Endodermal cell (in vitro differentiated cells): ENCODE results near the gene BOC. TPM values are rescaled to one million over a fixed set of nuclear protein-coding genes. Genes with fewer than 3 reads are reported as not detected.
A peak's percentile ranks its signal among the peaks of the same experiment; 100 is the strongest.

Experiments
- DNase-seq: peaks from one replicate; pipeline ENCODE4 v3.0.0-alpha.2; 2017
- H3K27ac ChIP-seq: 2 replicates; pipeline ENCODE4 v1.5.1; 2013; ENCODE audit warnings: mild to moderate bottlenecking, low read depth, low read length, moderate library complexity
- H3K27me3 ChIP-seq: 2 replicates; pipeline ENCODE4 v1.6.1; 2013; ENCODE audit warnings: mild to moderate bottlenecking, low read length, moderate library complexity; ENCODE audit not compliant: insufficient read depth, control insufficient read depth, poor library complexity, severe bottlenecking
- H3K36me3 ChIP-seq: 2 replicates; pipeline ENCODE4 v1.7.0; 2013; ENCODE audit warnings: mild to moderate bottlenecking, low read length, moderate library complexity; ENCODE audit not compliant: control insufficient read depth, insufficient read depth
- H3K4me1 ChIP-seq: one replicate; pipeline ENCODE4 v1.7.0; 2013; ENCODE audit warnings: low read length; ENCODE audit not compliant: control insufficient read depth, insufficient read depth
- H3K4me3 ChIP-seq: 2 replicates; pipeline ENCODE4 v1.5.1; 2013; ENCODE audit warnings: mild to moderate bottlenecking, low read length, moderate library complexity
- H3K9ac ChIP-seq: 2 replicates; pipeline ENCODE4 v1.6.1; 2013; ENCODE audit warnings: mild to moderate bottlenecking, low read length, moderate library complexity; ENCODE audit not compliant: poor library complexity, severe bottlenecking; ENCODE audit errors: extremely low read depth
- H3K9me3 ChIP-seq: 2 replicates; pipeline ENCODE4 v1.6.1; 2013; ENCODE audit warnings: mild to moderate bottlenecking, low read length, moderate library complexity; ENCODE audit not compliant: control insufficient read depth
- H3K27ac Mint-ChIP-seq: 2 replicates; pipeline ENCODE4 v1.8.0; 2020; ENCODE audit warnings: mixed read lengths
- H3K27me3 Mint-ChIP-seq: 2 replicates; pipeline ENCODE4 v1.8.0; 2021; ENCODE audit warnings: mild to moderate bottlenecking, mixed read lengths; ENCODE audit not compliant: insufficient read depth
- H3K36me3 Mint-ChIP-seq: 2 replicates; pipeline ENCODE4 v1.8.0; 2020; ENCODE audit warnings: low read depth, mixed read lengths
- H3K4me1 Mint-ChIP-seq: 2 replicates; pipeline ENCODE4 v1.8.0; 2020; ENCODE audit warnings: mixed read lengths
- H3K4me3 Mint-ChIP-seq: 2 replicates; pipeline ENCODE4 v1.8.0; 2020; ENCODE audit warnings: mild to moderate bottlenecking, moderate library complexity, mixed read lengths
- H3K9me3 Mint-ChIP-seq: 2 replicates; pipeline ENCODE4 v1.8.0; 2020; ENCODE audit warnings: mild to moderate bottlenecking, mixed read lengths
- WGBS, 2 experiments: methylation state at CpG; one replicate each; pipeline versions ENCODE4 v1.1.5 to v1.1.7; 2013; ENCODE audit warnings: missing lambda C conversion rate in 2 of 2, mixed read lengths in 1 of 2; ENCODE audit not compliant: insufficient coverage in 1 of 2, insufficient read length in 1 of 2; 5-methylcytosine and 5-hydroxymethylcytosine counted together
- total RNA-seq, 2 donors: library from RNA; stranded (reverse); fragmentation: NEBNext Ultra II Directional in 1 of 2; extraction: Animal tissue kit (Norgen Biotek cat#: 25700) in 1 of 2; gene quantifications; 2 replicates in 1 of 2; 3 replicates in 1 of 2; pipeline ENCODE4 v1.2.1, GENCODE V29; 2021
- TF ChIP-seq, protein P1 (sequence below): fragments of 200-600 bp; sonication (generic); conservative IDR thresholded peaks from 2 replicates; pipeline ENCODE4 v1.5.0; 2021; ENCODE audit warnings: antibody characterized with exemption, mild to moderate bottlenecking

Gene BOC
- total RNA-seq, 2 donors from 2014 or later, result 9.8 to 12.3 TPM

DNA sequence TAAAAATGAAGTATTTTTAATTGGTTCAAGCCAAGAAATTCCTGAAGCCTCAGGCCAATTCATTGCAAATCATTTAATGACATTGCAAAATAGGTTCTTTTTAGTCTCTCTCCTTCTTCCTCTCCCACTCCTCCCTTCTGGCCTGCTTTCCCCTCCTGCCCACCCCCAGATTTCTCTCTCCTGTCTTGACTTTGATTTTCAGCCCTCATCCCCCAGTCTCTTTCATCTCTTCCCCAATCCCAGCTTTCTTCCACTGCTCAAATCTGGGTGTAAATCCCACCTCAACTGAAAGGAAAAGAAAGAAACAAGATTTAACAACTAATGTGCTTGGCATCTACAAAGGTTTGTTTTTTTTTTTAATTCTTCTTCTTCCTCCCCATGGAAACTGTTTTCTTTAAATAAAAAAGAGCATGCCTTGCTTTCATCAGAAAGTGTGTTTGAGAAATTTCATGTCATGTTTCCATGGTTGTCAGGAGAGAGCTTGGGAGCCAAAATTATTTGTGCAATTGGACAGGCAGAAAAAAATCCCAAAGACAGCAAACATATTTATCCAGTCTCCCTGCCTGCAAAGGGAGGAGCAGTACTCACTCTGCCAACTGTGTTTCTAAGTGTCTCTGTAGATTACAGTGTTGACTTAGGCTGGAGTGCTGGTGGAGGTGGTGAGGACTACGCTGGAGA lies 50.4 kb downstream of the BOC start:
- Histone ChIP-seq H3K9ac (no peak overlapping the region), H3K27me3 (peaks cover 27% of the 10 kb centered on the region), H3K9me3 (no peaks in the 10 kb centered on the region), H3K4me3 (no peak overlapping the region), H3K27ac (no peak overlapping the region), H3K4me1 (peaks cover 25% of the 10 kb centered on the region), H3K36me3 (no peaks in the 10 kb centered on the region)
- no peak overlapping the region for H3K27ac Mint-ChIP-seq
- H3K4me1 Mint-ChIP-seq, result peaks cover 55% of the 10 kb centered on the region
- no peak overlapping the region for H3K4me3 Mint-ChIP-seq
- 63 to 83% methylated on average over 1 of the region's 1 CpG for WGBS, 2 experiments
- H3K27me3 Mint-ChIP-seq, result peaks cover 13% of the 10 kb centered on the region
- TF ChIP-seq, protein P1, sequence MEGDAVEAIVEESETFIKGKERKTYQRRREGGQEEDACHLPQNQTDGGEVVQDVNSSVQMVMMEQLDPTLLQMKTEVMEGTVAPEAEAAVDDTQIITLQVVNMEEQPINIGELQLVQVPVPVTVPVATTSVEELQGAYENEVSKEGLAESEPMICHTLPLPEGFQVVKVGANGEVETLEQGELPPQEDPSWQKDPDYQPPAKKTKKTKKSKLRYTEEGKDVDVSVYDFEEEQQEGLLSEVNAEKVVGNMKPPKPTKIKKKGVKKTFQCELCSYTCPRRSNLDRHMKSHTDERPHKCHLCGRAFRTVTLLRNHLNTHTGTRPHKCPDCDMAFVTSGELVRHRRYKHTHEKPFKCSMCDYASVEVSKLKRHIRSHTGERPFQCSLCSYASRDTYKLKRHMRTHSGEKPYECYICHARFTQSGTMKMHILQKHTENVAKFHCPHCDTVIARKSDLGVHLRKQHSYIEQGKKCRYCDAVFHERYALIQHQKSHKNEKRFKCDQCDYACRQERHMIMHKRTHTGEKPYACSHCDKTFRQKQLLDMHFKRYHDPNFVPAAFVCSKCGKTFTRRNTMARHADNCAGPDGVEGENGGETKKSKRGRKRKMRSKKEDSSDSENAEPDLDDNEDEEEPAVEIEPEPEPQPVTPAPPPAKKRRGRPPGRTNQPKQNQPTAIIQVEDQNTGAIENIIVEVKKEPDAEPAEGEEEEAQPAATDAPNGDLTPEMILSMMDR, result no peak
- no peaks in the 10 kb centered on the region for H3K9me3 Mint-ChIP-seq
- H3K36me3 Mint-ChIP-seq, result no peaks in the 10 kb centered on the region
- DNase-seq, result no peak

DNA sequence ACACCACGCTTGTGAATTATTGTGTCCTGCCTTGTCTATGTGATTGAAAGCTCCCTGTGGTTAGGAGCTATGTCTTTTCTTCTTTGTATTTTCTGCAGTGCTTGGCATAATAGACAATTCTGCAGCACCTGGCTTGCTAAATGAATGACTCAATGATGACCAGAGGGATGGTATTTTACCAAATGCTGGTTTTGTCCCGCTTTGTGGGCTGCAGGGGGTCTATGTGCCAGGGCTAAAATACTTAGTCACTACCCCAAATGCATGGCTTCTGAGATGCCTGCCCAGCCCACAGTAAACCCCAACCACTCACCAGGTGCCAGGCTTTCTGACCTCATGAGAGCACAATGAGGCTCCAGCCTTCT lies 50.9 kb downstream of the BOC start:
- Histone ChIP-seq H3K4me1 (peaks cover 25% of the 10 kb centered on the region), H3K27me3 (peaks cover 27% of the 10 kb centered on the region), H3K9me3 (no peaks in the 10 kb centered on the region), H3K36me3 (no peaks in the 10 kb centered on the region), H3K9ac (no peak overlapping the region), H3K4me3 (no peak overlapping the region), H3K27ac (peak overlapping the region; percentile 30)
- no peak for DNase-seq
- Mint-ChIP-seq H3K27ac (no peak overlapping the region), H3K4me1 (peaks cover 59% of the 10 kb centered on the region), H3K9me3 (no peaks in the 10 kb centered on the region), H3K27me3 (peaks cover 13% of the 10 kb centered on the region), H3K4me3 (no peak overlapping the region), H3K36me3 (no peaks in the 10 kb centered on the region)
- TF ChIP-seq, protein P1, result no peak
- WGBS, 2 experiments, result 84 to 92% methylated on average over 2 of the region's 2 CpGs

DNA sequence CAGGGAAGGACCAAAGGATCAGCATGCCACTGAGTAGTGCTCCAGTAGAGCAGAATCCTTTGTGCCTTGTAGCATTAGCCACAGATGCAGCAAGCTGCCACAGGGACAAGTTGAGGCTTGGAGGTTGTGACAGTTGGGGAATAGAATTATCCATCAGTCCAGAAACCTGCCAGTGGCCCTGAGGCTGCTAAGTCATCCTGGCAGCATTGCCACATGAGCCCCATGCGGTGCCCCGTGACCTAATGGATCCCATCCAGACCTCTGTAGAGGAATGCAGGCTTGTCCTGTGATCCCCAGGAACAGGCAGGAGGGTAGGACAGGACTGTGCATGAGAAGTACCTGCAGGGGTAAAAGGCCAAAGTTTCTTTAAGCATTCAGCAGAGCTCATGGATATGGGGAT lies 51.7 kb downstream of the BOC start:
- H3K4me1 Mint-ChIP-seq, result peaks cover 65% of the 10 kb centered on the region
- H3K27me3 Mint-ChIP-seq, result peaks cover 17% of the 10 kb centered on the region
- H3K4me3 ChIP-seq, result no peak overlapping the region
- peaks cover 25% of the 10 kb centered on the region for H3K4me1 ChIP-seq
- H3K36me3 Mint-ChIP-seq, result no peaks in the 10 kb centered on the region
- 99 to 100% methylated on average over 2 of the region's 2 CpGs for WGBS, 2 experiments
- H3K9me3 ChIP-seq, result no peaks in the 10 kb centered on the region
- no peak overlapping the region for H3K9ac ChIP-seq
- no peak overlapping the region for H3K4me3 Mint-ChIP-seq
- peaks cover 27% of the 10 kb centered on the region for H3K27me3 ChIP-seq
- no peaks in the 10 kb centered on the region for H3K9me3 Mint-ChIP-seq
- no peak overlapping the region for H3K27ac ChIP-seq
- TF ChIP-seq, protein P1, result no peak
- H3K36me3 ChIP-seq, result no peaks in the 10 kb centered on the region
- no peak for DNase-seq
- no peak overlapping the region for H3K27ac Mint-ChIP-seq
